HEK293 (cell line): ENCODE results near the gene MCOLN1.

Experiments
- BCL11B ChIP-seq: fragments of 450-650 bp; formaldehyde crosslinking; IDR thresholded peaks from 2 replicates; pipeline ENCODE4 v1.5.1; 2016; ENCODE audit warnings: low read depth, missing biosample characterization, missing genetic modification characterization
- CTCF ChIP-seq: fragments of 450-650 bp; formaldehyde crosslinking; IDR thresholded peaks from 2 replicates; pipeline ENCODE4 v1.5.1; 2016; ENCODE audit warnings: missing biosample characterization, missing genetic modification characterization
- GLIS1 ChIP-seq: fragments of 450-650 bp; formaldehyde crosslinking; IDR thresholded peaks from 2 replicates; pipeline ENCODE4 v1.5.1; 2016; ENCODE audit warnings: missing biosample characterization, missing genetic modification characterization
- IKZF3 ChIP-seq: fragments of 450-650 bp; IDR thresholded peaks from 2 replicates; pipeline ENCODE4 v1.5.0; 2018; ENCODE audit warnings: missing biosample characterization, mild to moderate bottlenecking, missing genetic modification characterization, moderate library complexity
- KLF10 ChIP-seq: fragments of 450-650 bp; IDR thresholded peaks from 2 replicates; pipeline ENCODE4 v1.5.1; 2018; ENCODE audit warnings: missing biosample characterization, mild to moderate bottlenecking, missing genetic modification characterization
- KLF8 ChIP-seq: fragments of 450-650 bp; formaldehyde crosslinking; IDR thresholded peaks from 2 replicates; pipeline ENCODE4 v1.5.1; 2016; ENCODE audit warnings: missing biosample characterization, missing genetic modification characterization
- MYNN ChIP-seq: fragments of 450-650 bp; formaldehyde crosslinking; IDR thresholded peaks from 2 replicates; pipeline ENCODE4 v1.5.1; 2016; ENCODE audit warnings: missing biosample characterization, missing genetic modification characterization, borderline replicate concordance
- MZF1 ChIP-seq: fragments of 450-650 bp; formaldehyde crosslinking; IDR thresholded peaks from 2 replicates; pipeline ENCODE4 v1.5.1; 2017; ENCODE audit warnings: missing biosample characterization, missing genetic modification characterization, borderline replicate concordance
- PATZ1 ChIP-seq: fragments of 450-650 bp; formaldehyde crosslinking; IDR thresholded peaks from 2 replicates; pipeline ENCODE4 v1.5.1; 2016; ENCODE audit warnings: missing biosample characterization, missing genetic modification characterization
- SP2 ChIP-seq: fragments of 450-650 bp; formaldehyde crosslinking; IDR thresholded peaks from 2 replicates; pipeline ENCODE4 v1.5.1; 2016; ENCODE audit warnings: missing biosample characterization, missing genetic modification characterization
- SP7 ChIP-seq: fragments of 450-650 bp; formaldehyde crosslinking; IDR thresholded peaks from 2 replicates; pipeline ENCODE4 v1.5.1; 2016; ENCODE audit warnings: missing biosample characterization, missing genetic modification characterization
- TRIM28 ChIP-seq: IDR thresholded peaks from 2 replicates; pipeline ENCODE4 v1.6.1; 2011; ENCODE audit warnings: low read length, control low read depth, borderline replicate concordance
- YY1 ChIP-seq: fragments of 450-650 bp; formaldehyde crosslinking; IDR thresholded peaks from 2 replicates; pipeline ENCODE4 v1.5.1; 2018; ENCODE audit warnings: missing biosample characterization, missing genetic modification characterization
- YY2 ChIP-seq: fragments of 450-650 bp; formaldehyde crosslinking; IDR thresholded peaks from 2 replicates; pipeline ENCODE4 v1.5.1; 2016; ENCODE audit warnings: missing biosample characterization, missing genetic modification characterization
- ZBTB1 ChIP-seq: fragments of 450-650 bp; formaldehyde crosslinking; IDR thresholded peaks from 2 replicates; pipeline ENCODE4 v1.5.1; 2016; ENCODE audit warnings: missing biosample characterization, missing genetic modification characterization
- ZBTB20 ChIP-seq: fragments of 450-650 bp; formaldehyde crosslinking; IDR thresholded peaks from 2 replicates; pipeline ENCODE4 v1.5.1; 2016; ENCODE audit warnings: missing biosample characterization, missing genetic modification characterization
- ZBTB48 ChIP-seq: fragments of 450-650 bp; formaldehyde crosslinking; IDR thresholded peaks from 2 replicates; pipeline ENCODE4 v1.5.1; 2016; ENCODE audit warnings: missing biosample characterization, missing genetic modification characterization
- ZFP3 ChIP-seq: fragments of 450-650 bp; formaldehyde crosslinking; IDR thresholded peaks from 2 replicates; pipeline ENCODE4 v1.5.1; 2016; ENCODE audit warnings: low read depth, missing biosample characterization, missing genetic modification characterization
- ZNF19 ChIP-seq: fragments of 450-650 bp; formaldehyde crosslinking; IDR thresholded peaks from 2 replicates; pipeline ENCODE4; 2016; ENCODE audit warnings: missing biosample characterization, missing genetic modification characterization, low read depth
- ZNF211 ChIP-seq: fragments of 450-650 bp; formaldehyde crosslinking; IDR thresholded peaks from 2 replicates; pipeline ENCODE4 v1.5.1; 2016; ENCODE audit warnings: low read depth, missing biosample characterization, missing genetic modification characterization
- ZNF24 ChIP-seq: fragments of 450-650 bp; formaldehyde crosslinking; IDR thresholded peaks from 2 replicates; pipeline ENCODE4 v1.5.1; 2016; ENCODE audit warnings: missing biosample characterization, missing genetic modification characterization
- ZNF324 ChIP-seq: fragments of 450-650 bp; formaldehyde crosslinking; IDR thresholded peaks from 2 replicates; pipeline ENCODE4 v1.5.1; 2016; ENCODE audit warnings: missing biosample characterization, missing genetic modification characterization
- ZNF391 ChIP-seq: fragments of 450-650 bp; formaldehyde crosslinking; IDR thresholded peaks from 2 replicates; pipeline ENCODE4 v1.5.1; 2016; ENCODE audit warnings: low read depth, missing biosample characterization, missing genetic modification characterization, borderline replicate concordance
- ZNF423 ChIP-seq: fragments of 450-650 bp; formaldehyde crosslinking; IDR thresholded peaks from 2 replicates; pipeline ENCODE4 v1.5.1; 2016; ENCODE audit warnings: missing biosample characterization, missing genetic modification characterization
- ZNF580 ChIP-seq: fragments of 450-650 bp; formaldehyde crosslinking; IDR thresholded peaks from 2 replicates; pipeline ENCODE4 v1.5.1; 2016; ENCODE audit warnings: missing biosample characterization, missing genetic modification characterization
- ZNF629 ChIP-seq: fragments of 450-650 bp; formaldehyde crosslinking; IDR thresholded peaks from 2 replicates; pipeline ENCODE4 v1.5.1; 2017; ENCODE audit warnings: missing biosample characterization, missing genetic modification characterization
- ZNF660 ChIP-seq: fragments of 450-650 bp; IDR thresholded peaks from 2 replicates; pipeline ENCODE4 v1.5.1; 2018; ENCODE audit warnings: missing biosample characterization, mild to moderate bottlenecking, missing genetic modification characterization
- ZNF777 ChIP-seq: fragments of 450-650 bp; formaldehyde crosslinking; IDR thresholded peaks from 2 replicates; pipeline ENCODE4 v1.5.1; 2017; ENCODE audit warnings: missing biosample characterization, missing genetic modification characterization, borderline replicate concordance
- ZSCAN5A ChIP-seq: fragments of 450-650 bp; formaldehyde crosslinking; IDR thresholded peaks from 2 replicates; pipeline ENCODE4 v1.5.1; 2016; ENCODE audit warnings: missing biosample characterization, missing genetic modification characterization
- TF ChIP-seq, protein P1 (sequence below): fragments of 450-650 bp; formaldehyde crosslinking; IDR thresholded peaks from 2 replicates; pipeline ENCODE4 v1.5.1; 2016; ENCODE audit warnings: missing biosample characterization, missing genetic modification characterization
- TF ChIP-seq, protein P2 (sequence below): fragments of 450-650 bp; formaldehyde crosslinking; optimal IDR thresholded peaks from 2 replicates; pipeline ENCODE3; 2016; ENCODE audit warnings: missing biosample characterization, mild to moderate bottlenecking, missing genetic modification characterization

The MCOLN1 gene

GRCh38 chr19:7535047-7535997 lies 12.9 kb downstream of the MCOLN1 start, which contains the start of gene PNPLA6 (continued):
- TF ChIP-seq, protein P1, sequence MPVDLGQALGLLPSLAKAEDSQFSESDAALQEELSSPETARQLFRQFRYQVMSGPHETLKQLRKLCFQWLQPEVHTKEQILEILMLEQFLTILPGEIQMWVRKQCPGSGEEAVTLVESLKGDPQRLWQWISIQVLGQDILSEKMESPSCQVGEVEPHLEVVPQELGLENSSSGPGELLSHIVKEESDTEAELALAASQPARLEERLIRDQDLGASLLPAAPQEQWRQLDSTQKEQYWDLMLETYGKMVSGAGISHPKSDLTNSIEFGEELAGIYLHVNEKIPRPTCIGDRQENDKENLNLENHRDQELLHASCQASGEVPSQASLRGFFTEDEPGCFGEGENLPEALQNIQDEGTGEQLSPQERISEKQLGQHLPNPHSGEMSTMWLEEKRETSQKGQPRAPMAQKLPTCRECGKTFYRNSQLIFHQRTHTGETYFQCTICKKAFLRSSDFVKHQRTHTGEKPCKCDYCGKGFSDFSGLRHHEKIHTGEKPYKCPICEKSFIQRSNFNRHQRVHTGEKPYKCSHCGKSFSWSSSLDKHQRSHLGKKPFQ: 0 out of 2 replicates have a peak, but pooled peaks have one; percentile 12
- TF ChIP-seq ZNF629 (tag by site-specific recombination) (peak; percentile 94), CTCF (tag by site-specific recombination) (peak; percentile 39; the same call in 1 of the 2 replicates), ZNF391 (tag by site-specific recombination) (no peak), PATZ1 (peak; percentile 92), SP2 (peak; percentile 84), YY2 (tag by site-specific recombination) (peak; percentile 81), ZNF211 (tag by site-specific recombination) (no peak), IKZF3 (tag by site-specific recombination) (peak; percentile 75), ZNF660 (tag by site-specific recombination) (0 out of 2 replicates have a peak, but pooled peaks have one; percentile 16), MZF1 (tag by site-specific recombination) (peak; percentile 70; the same call in 1 of the 2 replicates), ZNF580 (tag by site-specific recombination) (peak; percentile 92), SP7 (tag by site-specific recombination) (peak; percentile 82), ZNF24 (tag by site-specific recombination) (peak; percentile 73; the same call in 1 of the 2 replicates), ZBTB48 (peak; percentile 62; the same call in 1 of the 2 replicates), KLF8 (tag by site-specific recombination) (peak; percentile 94), ZBTB1 (tag by site-specific recombination) (peak; percentile 75; the same call in 1 of the 2 replicates), ZBTB20 (tag by site-specific recombination) (peak; percentile 86), ZNF777 (tag by site-specific recombination) (peak; percentile 16; the same call in 1 of the 2 replicates), TRIM28 (peak; percentile 30; the same call in 1 of the 2 replicates), ZNF423 (tag by site-specific recombination) (0 out of 2 replicates have a peak, but pooled peaks have one; percentile 33), ZSCAN5A (peak; percentile 90; the same call in 1 of the 2 replicates), ZNF324 (peak; percentile 97), MYNN (tag by site-specific recombination) (no peak), GLIS1 (tag by site-specific recombination) (peak; percentile 82), YY1 (tag by site-specific recombination) (peak; percentile 68), ZNF19 (tag by site-specific recombination) (no peak), BCL11B (tag by site-specific recombination) (peak; percentile 64; the same call in 1 of the 2 replicates), KLF10 (tag by site-specific recombination) (peak; percentile 72; the same call in 1 of the 2 replicates), ZFP3 (tag by site-specific recombination) (peak; percentile 56)
- TF ChIP-seq, protein P2, sequence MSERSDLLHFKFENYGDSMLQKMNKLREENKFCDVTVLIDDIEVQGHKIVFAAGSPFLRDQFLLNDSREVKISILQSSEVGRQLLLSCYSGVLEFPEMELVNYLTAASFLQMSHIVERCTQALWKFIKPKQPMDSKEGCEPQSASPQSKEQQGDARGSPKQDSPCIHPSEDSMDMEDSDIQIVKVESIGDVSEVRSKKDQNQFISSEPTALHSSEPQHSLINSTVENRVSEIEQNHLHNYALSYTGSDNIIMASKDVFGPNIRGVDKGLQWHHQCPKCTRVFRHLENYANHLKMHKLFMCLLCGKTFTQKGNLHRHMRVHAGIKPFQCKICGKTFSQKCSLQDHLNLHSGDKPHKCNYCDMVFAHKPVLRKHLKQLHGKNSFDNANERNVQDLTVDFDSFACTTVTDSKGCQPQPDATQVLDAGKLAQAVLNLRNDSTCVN (tag by site-specific recombination): peak; percentile 90
